ENCODE results near the gene SREBF1. TPM values are rescaled to one million over a fixed set of nuclear protein-coding genes. Genes with fewer than 3 reads are reported as not detected.

Gene SREBF1
- total RNA-seq, 1 experiment from 2014 or later: 360 TPM

- Histone ChIP-seq H3K27ac (no peak overlapping the region), H3K4me3 (no peak overlapping the region), H3K9me3 (ENCODE audit: insufficient read depth, low read depth) (no peaks in the 10 kb centered on the region), H4K20me1 (ENCODE audit: insufficient read depth) (no peaks in the 10 kb centered on the region), H3K9me2 (ENCODE audit: insufficient read depth) (no peaks in the 10 kb centered on the region), H3F3A (ENCODE audit: insufficient read depth, low read depth) (no peaks in the 10 kb centered on the region), H3K36me3 (ENCODE audit: low read depth) (no peaks in the 10 kb centered on the region), H3K27me3 (ENCODE audit: insufficient read depth, low read depth) (no peaks in the 10 kb centered on the region), H2AFZ (no peak overlapping the region), H3K4me2 (no peak overlapping the region), H3K79me2 (ENCODE audit: low read depth) (no peaks in the 10 kb centered on the region), H3K4me1 (replicated peaks; ENCODE audit: insufficient read depth) (no peaks in the 10 kb centered on the region)
- no peak for TF ChIP-seq EZH2 (IDR thresholded peaks at IDR 0.05; ENCODE audit: low read depth)
- no peak for TF ChIP-seq CTCF (conservative IDR thresholded peaks at IDR 0.05)
- ChIA-PET POLR2A (ENCODE audit: unreplicated experiment) (no interaction called here), CTCF (interaction anchor here (0.5 kb wide), 1 partner anchor 32 kb away, joined by 16 read pairs; no protein-coding TSS in a partner anchor)
- DNase-seq: no peak
- no TSS peak for BruUV-seq (replicated peaks)
- intact Hi-C loops (cut with micrococcal nuclease; ENCODE audit: unreplicated experiment): no loop called here
These were observed 47.9 kb upstream of the SREBF1 start for GRCh38 chr17:17884391-17885357.

- H3K4me2 ChIP-seq: no peak overlapping the region
- H3K9me3 ChIP-seq (ENCODE audit: insufficient read depth, low read depth): no peaks in the 10 kb centered on the region
- no peaks in the 10 kb centered on the region for H3K4me1 ChIP-seq (replicated peaks; ENCODE audit: insufficient read depth)
- no peaks in the 10 kb centered on the region for H3F3A ChIP-seq (ENCODE audit: insufficient read depth, low read depth)
- intact Hi-C loops (cut with micrococcal nuclease; ENCODE audit: unreplicated experiment): no loop called here
- no peak overlapping the region for H3K4me3 ChIP-seq
- TF ChIP-seq CTCF (conservative IDR thresholded peaks at IDR 0.05): no peak
- TF ChIP-seq EZH2 (IDR thresholded peaks at IDR 0.05; ENCODE audit: low read depth): no peak
- no peak overlapping the region for H2AFZ ChIP-seq
- no peak for DNase-seq
- H3K27ac ChIP-seq: no peak overlapping the region
- H3K79me2 ChIP-seq (ENCODE audit: low read depth): no peaks in the 10 kb centered on the region
- no peaks in the 10 kb centered on the region for H3K27me3 ChIP-seq (ENCODE audit: insufficient read depth, low read depth)
- BruUV-seq (replicated peaks): no TSS peak
- no peaks in the 10 kb centered on the region for H4K20me1 ChIP-seq (ENCODE audit: insufficient read depth)
- POLR2A ChIA-PET (ENCODE audit: unreplicated experiment): no interaction called here
- H3K36me3 ChIP-seq (ENCODE audit: low read depth): no peaks in the 10 kb centered on the region
- CTCF ChIA-PET: no interaction called here
- H3K9me2 ChIP-seq (ENCODE audit: insufficient read depth): no peaks in the 10 kb centered on the region
These were observed 47.0 kb upstream of the SREBF1 start for GRCh38 chr17:17883801-17884200.

- no peaks in the 10 kb centered on the region for H3K27me3 ChIP-seq (ENCODE audit: insufficient read depth, low read depth)
- POLR2A ChIA-PET (ENCODE audit: unreplicated experiment): no interaction called here
- no peaks in the 10 kb centered on the region for H3K36me3 ChIP-seq (ENCODE audit: low read depth)
- H3K4me1 ChIP-seq (replicated peaks; ENCODE audit: insufficient read depth): no peaks in the 10 kb centered on the region
- no peaks in the 10 kb centered on the region for H3K9me3 ChIP-seq (ENCODE audit: insufficient read depth, low read depth)
- CTCF ChIA-PET: no interaction called here
- no peaks in the 10 kb centered on the region for H4K20me1 ChIP-seq (ENCODE audit: insufficient read depth)
- no peak overlapping the region for H3K4me3 ChIP-seq
- BruUV-seq (replicated peaks): no TSS peak
- H2AFZ ChIP-seq: no peak overlapping the region
- H3K9me2 ChIP-seq (ENCODE audit: insufficient read depth): no peaks in the 10 kb centered on the region
- no peak overlapping the region for H3K27ac ChIP-seq
- TF ChIP-seq EZH2 (IDR thresholded peaks at IDR 0.05; ENCODE audit: low read depth) (no peak), CTCF (conservative IDR thresholded peaks at IDR 0.05) (no peak)
- no peaks in the 10 kb centered on the region for H3F3A ChIP-seq (ENCODE audit: insufficient read depth, low read depth)
- DNase-seq: no peak
- intact Hi-C loops (cut with micrococcal nuclease; ENCODE audit: unreplicated experiment): no loop called here
- no peak overlapping the region for H3K4me2 ChIP-seq
- no peaks in the 10 kb centered on the region for H3K79me2 ChIP-seq (ENCODE audit: low read depth)
These were observed 45.3 kb upstream of the SREBF1 start for GRCh38 chr17:17882082-17882581.
